HCT116 (cell line): ENCODE results near the gene RIPK4. TPM values are rescaled to one million over a fixed set of nuclear protein-coding genes. Genes with fewer than 3 reads are reported as not detected.

Experiments used
- ATAC-seq: fragments of 200-7000 bp; cut with Tn5 transposase; 2 replicates; pipeline ENCODE4 v1.9.1; 2020; ENCODE audit warnings: mild to moderate bottlenecking, moderate library complexity
- BruUV-seq: library from RNA; stranded (reverse); fragments of 400-500 nt; replicated peaks from 2 replicates; lab custom pipeline; 2021; lab: Mats Ljungman, UMichigan
- CTCF ChIA-PET: fragments of 300-600 bp; sonication (Branson Sonifier 250); formaldehyde crosslinking; loops from one replicate; lab custom pipeline; 2021; ENCODE audit warnings: antibody characterized with exemption; lab: Charles Lee
- POLR2A ChIA-PET: fragments of 300-600, 350-600 bp; sonication (Branson Sonifier 250); formaldehyde crosslinking; loops from one replicate; lab custom pipeline; 2021; ENCODE audit warnings: antibody characterized with exemption; lab: Charles Lee
- RAD21 ChIA-PET, 2 experiments: fragments of 300-600 bp; sonication (Branson Sonifier 250); formaldehyde crosslinking; loops; one replicate each; lab custom pipeline; 2023; ENCODE audit warnings: low total read pairs in 2 of 2; ENCODE audit not compliant: uncharacterized antibody in 2 of 2, unreplicated experiment in 2 of 2, low non-redundant PET in 1 of 2; lab: Charles Lee
- DNase-seq: peaks from one replicate; pipeline ENCODE4 v3.0.0-alpha.2; 2010; ENCODE audit warnings: low read depth, low spot score
- H2AFZ ChIP-seq: fragments of 200-600 bp; shearing (Covaris generic), sonication (generic); 2 replicates; pipeline ENCODE4 v1.6.1; 2017; ENCODE audit warnings: low read depth, mixed run types, mixed read lengths, antibody characterized with exemption, low read length; ENCODE audit not compliant: poor library complexity, severe bottlenecking
- H3K27ac ChIP-seq: 2 replicates; pipeline ENCODE4 v1.5.1; 2012; ENCODE audit warnings: low read depth, low read length
- H3K27me3 ChIP-seq: fragments of 200-600 bp; sonication (generic); 2 replicates; pipeline ENCODE4 v1.6.1; 2016; ENCODE audit warnings: mixed run types, low read length, mixed read lengths; ENCODE audit not compliant: insufficient read depth
- H3K36me3 ChIP-seq, 2 experiments: fragments of 200-500 bp in 1 of 2; fragments of 200-600 bp in 1 of 2; sonication (Bioruptor generic) in 1 of 2; sonication (generic) in 1 of 2; 2 replicates each; pipeline versions ENCODE4 v1.5.1 to v1.6.1; 2014 to 2016; ENCODE audit warnings: low read length in 2 of 2, inconsistent platforms in 1 of 2, mixed read lengths in 1 of 2, mixed run types in 1 of 2; ENCODE audit not compliant: insufficient read depth in 2 of 2, control insufficient read depth in 1 of 2
- H3K4me1 ChIP-seq, 2 experiments: fragments of 200-600 bp in 1 of 2; sonication (generic) in 1 of 2; 2 replicates each; pipeline versions ENCODE4 v1.5.1 to v1.6.1; 2012 to 2017; ENCODE audit warnings: low read length in 2 of 2, inconsistent platforms in 1 of 2, mild to moderate bottlenecking in 1 of 2, mixed read lengths in 1 of 2, mixed run types in 1 of 2, moderate library complexity in 1 of 2; ENCODE audit not compliant: insufficient read depth in 2 of 2, control insufficient read depth in 1 of 2
- H3K4me2 ChIP-seq: fragments of 200-600 bp; sonication (generic); 2 replicates; pipeline ENCODE4 v1.6.1; 2017; ENCODE audit warnings: mixed run types, low read length, mixed read lengths
- H3K4me3 ChIP-seq, 2 experiments: fragments of 200-600 bp in 1 of 2; sonication (generic) in 1 of 2; replicated peaks in 1 of 2; 2 replicates each; pipeline ENCODE4 v1.5.1; 2011 to 2016; ENCODE audit warnings: low read length in 2 of 2, control low read depth in 1 of 2, low read depth in 1 of 2, mild to moderate bottlenecking in 1 of 2, mixed read lengths in 1 of 2, mixed run types in 1 of 2
- H3K79me2 ChIP-seq: fragments of 200-600 bp; sonication (generic); 2 replicates; pipeline ENCODE4 v1.6.1; 2017; ENCODE audit warnings: mild to moderate bottlenecking, mixed run types, low read length, moderate library complexity, mixed read lengths; ENCODE audit not compliant: insufficient read depth
- H3K9ac ChIP-seq: fragments of 200-600 bp; sonication (generic); 2 replicates; pipeline ENCODE4 v1.6.1; 2016; ENCODE audit warnings: low read length, mixed read lengths
- H3K9me2 ChIP-seq: fragments of 200-600 bp; sonication (generic), shearing (Covaris generic); 2 replicates; pipeline ENCODE4 v1.6.1; 2017; ENCODE audit warnings: mixed run types, mild to moderate bottlenecking, moderate library complexity; ENCODE audit not compliant: insufficient read depth
- H3K9me3 ChIP-seq, 2 experiments: fragments of 200-500 bp in 1 of 2; fragments of 200-600 bp in 1 of 2; sonication (Bioruptor generic) in 1 of 2; sonication (generic) in 1 of 2; 2 replicates each; pipeline ENCODE4 v1.6.1; 2014 to 2017; ENCODE audit warnings: low read length in 2 of 2, mixed read lengths in 2 of 2, inconsistent platforms in 1 of 2, low read depth in 1 of 2, mild to moderate bottlenecking in 1 of 2, mixed run types in 1 of 2, moderate library complexity in 1 of 2; ENCODE audit not compliant: control insufficient read depth in 1 of 2, insufficient read depth in 1 of 2
- H4K20me1 ChIP-seq: fragments of 200-600 bp; sonication (generic), shearing (Covaris generic); 2 replicates; pipeline ENCODE4 v1.6.1; 2017; ENCODE audit warnings: mixed run types, mild to moderate bottlenecking, moderate library complexity; ENCODE audit not compliant: insufficient read depth
- EGR1 ChIP-seq: IDR thresholded peaks from 2 replicates; pipeline ENCODE4 v1.6.1; 2012; ENCODE audit warnings: low read depth
- EZH2phosphoT487 ChIP-seq: fragments of 200-600 bp; IDR thresholded peaks from 2 replicates; pipeline ENCODE4 v1.6.1; 2018; ENCODE audit warnings: antibody characterized with exemption, borderline replicate concordance
- intact Hi-C: fragments of 100-400 bp; cut with micrococcal nuclease; formaldehyde crosslinking; loops from 2 replicates; pipeline ENCODE4 v1.10.0; 2022
- total RNA-seq: library from RNA; stranded (reverse); gene quantifications from one replicate; pipeline ENCODE4 v1.2.1, GENCODE V29; 2021; ENCODE audit not compliant: unreplicated experiment
- TF ChIP-seq, protein P1 (sequence below): IDR thresholded peaks from 2 replicates; pipeline ENCODE4 v1.6.1; 2012

Gene RIPK4
- total RNA-seq, 1 experiment from 2014 or later, result 9.9 TPM

DNA sequence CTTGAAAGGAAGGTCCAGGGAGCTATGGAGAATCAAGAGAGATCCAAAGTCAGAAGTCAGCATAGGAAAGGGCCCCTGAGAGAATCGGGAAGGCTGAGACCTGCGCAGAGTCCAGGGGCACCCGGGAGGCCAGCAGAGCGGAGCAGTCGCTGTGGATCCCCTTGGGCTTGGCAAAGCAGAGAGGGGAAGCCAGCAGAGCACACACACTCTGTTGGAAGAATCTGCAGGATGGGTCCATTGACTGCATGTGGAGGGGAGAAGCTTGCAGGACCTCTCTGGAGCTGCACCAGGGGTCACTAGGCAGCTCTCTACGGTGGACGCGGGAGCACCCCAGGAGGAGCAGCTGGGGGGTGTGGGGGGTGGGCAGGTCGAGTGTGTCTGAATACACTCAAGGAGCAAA, 6.4 kb downstream of the RIPK4 start:
- Histone ChIP-seq H3K79me2 (peaks cover 96% of the 10 kb centered on the region), H3K4me2 (0 out of 2 replicates have a peak overlapping the region, but pooled peaks have one; percentile 56)
- no peak for DNase-seq
- no peak for TF ChIP-seq EGR1
- TF ChIP-seq, protein P1, sequence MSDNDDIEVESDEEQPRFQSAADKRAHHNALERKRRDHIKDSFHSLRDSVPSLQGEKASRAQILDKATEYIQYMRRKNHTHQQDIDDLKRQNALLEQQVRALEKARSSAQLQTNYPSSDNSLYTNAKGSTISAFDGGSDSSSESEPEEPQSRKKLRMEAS, result no peak
- TF ChIP-seq, all 23 proteins: peak for 0
- H3K27ac ChIP-seq, result no peak overlapping the region
- H3K9me3 ChIP-seq, result no peaks in the 10 kb centered on the region
- 0 out of 2 replicates have a peak overlapping the region, but pooled peaks have one; percentile 8 for H3K9ac ChIP-seq
- no peak for ATAC-seq
- H3K4me3 ChIP-seq, result no peak overlapping the region
- H3K4me1 ChIP-seq, result peaks cover 40 to 54% of the 10 kb centered on the region in 2 experiments
- H3K9me2 ChIP-seq, result no peaks in the 10 kb centered on the region
- H3K36me3 ChIP-seq, result peaks cover 0 to 8% of the 10 kb centered on the region in 2 experiments; a peak in 1 of 4 replicates
- peaks cover 13% of the 10 kb centered on the region; the same call in 1 of the 2 replicates for H4K20me1 ChIP-seq
- no peak overlapping the region for H2AFZ ChIP-seq
- no peaks in the 10 kb centered on the region for H3K27me3 ChIP-seq
- ChIA-PET RAD21 (no interaction called here), POLR2A (no interaction called here), CTCF (interaction anchor here (1.5 kb wide), 1 partner anchor 148 kb away, joined by 4 read pairs; no protein-coding TSS in a partner anchor)
- no TSS peak for BruUV-seq
- intact Hi-C loops, result no loop called here

DNA sequence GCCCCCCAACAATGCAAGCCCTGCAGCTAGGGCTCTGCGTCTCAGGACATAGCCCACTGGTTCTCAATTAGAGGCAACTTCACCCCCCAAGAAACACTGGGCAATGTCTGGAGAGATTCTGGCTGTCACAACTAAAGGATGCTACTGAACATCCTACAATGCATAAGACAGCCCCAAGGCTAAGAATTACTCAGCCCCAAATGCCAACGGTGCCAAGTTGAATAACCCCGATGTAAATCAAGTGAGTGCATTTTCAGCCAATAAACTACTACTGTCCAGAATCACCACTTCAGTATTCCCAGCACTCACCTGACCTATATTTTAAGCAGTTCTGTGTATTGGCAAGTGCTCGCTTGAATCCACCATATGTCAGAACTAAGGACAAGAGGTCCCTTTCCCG, 6.9 kb downstream of the RIPK4 start:
- H3K4me1 ChIP-seq, result peaks cover 36 to 49% of the 10 kb centered on the region in 2 experiments
- ChIA-PET RAD21 (no interaction called here), CTCF (interaction anchor here (1.4 kb wide), 1 partner anchor 19 kb away, joined by 3 read pairs; no protein-coding TSS in a partner anchor), POLR2A (interaction anchor here (1.2 to 1.4 kb wide), 2 partner anchors 9 to 81 kb away, joined by 3 to 4 read pairs; no protein-coding TSS in a partner anchor)
- no peak overlapping the region for H3K4me3 ChIP-seq
- BruUV-seq, result no TSS peak
- H3K9ac ChIP-seq, result 0 out of 2 replicates have a peak overlapping the region, but pooled peaks have one; percentile 8
- H3K9me3 ChIP-seq, result no peaks in the 10 kb centered on the region
- no peak for ATAC-seq
- no peaks in the 10 kb centered on the region for H3K27me3 ChIP-seq
- H3K79me2 ChIP-seq, result peaks cover 94% of the 10 kb centered on the region
- H3K27ac ChIP-seq, result no peak overlapping the region
- H3K36me3 ChIP-seq, result peaks cover 0 to 8% of the 10 kb centered on the region in 2 experiments; a peak in 1 of 4 replicates
- H4K20me1 ChIP-seq, result peaks cover 13% of the 10 kb centered on the region; the same call in 1 of the 2 replicates
- intact Hi-C loops, result no loop called here
- no peak for DNase-seq
- no peak for TF ChIP-seq EZH2phosphoT487
- H3K9me2 ChIP-seq, result no peaks in the 10 kb centered on the region
- H2AFZ ChIP-seq, result no peak overlapping the region
- H3K4me2 ChIP-seq, result peak overlapping the region; percentile 56
